NCI-H460 (cell line): Measurements from ENCODE around the gene SELENOI. TPM values are rescaled to one million over a fixed set of nuclear protein-coding genes. Genes with fewer than 3 reads are reported as not detected.

Experiments
- DNase-seq: peaks from one replicate; pipeline ENCODE4 v3.0.0-alpha.2; 2016; ENCODE audit warnings: low read depth; ENCODE audit errors: extremely low read depth
- total RNA-seq: library from RNA; depleted of rRNA; stranded (reverse); fragments of >200 nt; shearing (Covaris generic); gene quantifications from 2 replicates; pipeline ENCODE4 v1.2.3, GENCODE V29; 2014; rRNA removed

Gene SELENOI
- total RNA-seq, 1 experiment from 2014 or later, result 99.2 TPM

DNA sequence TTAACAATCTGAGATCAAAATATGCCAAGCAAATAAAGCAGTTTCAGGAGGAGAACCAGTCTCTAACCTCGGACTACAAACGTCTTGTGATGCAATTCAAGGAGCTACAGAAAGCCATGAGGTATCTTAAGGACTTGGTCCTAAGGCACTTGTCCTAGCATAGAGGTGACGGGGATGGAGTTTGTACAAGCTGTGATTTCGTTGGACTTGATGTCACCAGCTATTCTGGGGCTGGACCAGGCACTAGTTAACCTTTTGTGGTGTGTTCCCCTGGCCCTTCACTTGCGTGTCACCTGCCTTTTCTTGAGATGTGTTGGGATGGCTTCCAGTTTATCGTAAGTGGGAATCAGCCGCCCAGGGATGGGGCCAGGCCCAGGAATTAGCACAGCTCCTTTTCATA, 98.3 kb downstream of the SELENOI start:
- no peak for DNase-seq

Other genes with a start within 250 kb of the SELENOI start
- gene GAREM2, start 173.1 kb upstream of the SELENOI start, total RNA-seq, result 5.5 and 5.7 TPM in 2 replicates
- gene HADHA, start 101.5 kb upstream of the SELENOI start, total RNA-seq, result 142 and 160 TPM in 2 replicates
- gene HADHB, start 101.2 kb upstream of the SELENOI start, total RNA-seq, result 113 and 120 TPM in 2 replicates
- gene ADGRF3, start 646 bp downstream of the SELENOI start, total RNA-seq, result not detected in 2 replicates
- 0.46 TPM in 1 of 2 replicates, not detected in the other for gene DRC1, start 55.8 kb downstream of the SELENOI start, total RNA-seq
- gene OTOF, start 132.0 kb downstream of the SELENOI start, total RNA-seq, result not detected in 2 replicates